Parathyroid adenoma (tissue), 2 donors: ENCODE measurements around the gene LY6G6F.

Source experiments
- H2AFZ ChIP-seq: fragments of 300-600 bp; sonication (generic); one replicate; pipeline ENCODE4 v1.7.0; 2017; ENCODE audit warnings: antibody characterized with exemption, mild to moderate bottlenecking
- H3K27ac ChIP-seq: fragments of 300-600 bp; sonication (generic); one replicate; pipeline ENCODE4 v1.7.0; 2017
- H3K27me3 ChIP-seq: fragments of 300-600 bp; sonication (generic); one replicate; pipeline ENCODE4 v1.7.0; 2017; ENCODE audit warnings: low read length; ENCODE audit not compliant: control insufficient read depth, insufficient read depth
- H3K36me3 ChIP-seq: fragments of 300-600 bp; sonication (generic); one replicate; pipeline ENCODE4 v1.7.0; 2017; ENCODE audit warnings: low read length; ENCODE audit not compliant: control insufficient read depth, insufficient read depth
- H3K4me1 ChIP-seq: fragments of 300-600 bp; sonication (generic); one replicate; pipeline ENCODE4 v1.7.0; 2017; ENCODE audit warnings: control low read depth
- H3K4me2 ChIP-seq: fragments of 300-600 bp; sonication (generic); one replicate; pipeline ENCODE4 v1.7.0; 2017; ENCODE audit warnings: low read length
- H3K4me3 ChIP-seq: fragments of 300-600 bp; sonication (generic); one replicate; pipeline ENCODE4 v1.7.0; 2017; ENCODE audit warnings: low read depth, low read length
- H3K79me2 ChIP-seq: fragments of 300-600 bp; sonication (generic); one replicate; pipeline ENCODE4 v1.7.0; 2017; ENCODE audit warnings: control low read depth
- H3K9ac ChIP-seq: fragments of 300-600 bp; sonication (generic); one replicate; pipeline ENCODE4 v1.7.0; 2017; ENCODE audit warnings: mild to moderate bottlenecking
- H3K9me3 ChIP-seq: fragments of 300-600 bp; sonication (generic); one replicate; pipeline ENCODE4 v1.7.0; 2017; ENCODE audit warnings: low read length; ENCODE audit not compliant: control insufficient read depth
- CTCF ChIP-seq: fragments of 300-600 bp; sonication (generic); IDR thresholded peaks from one replicate; pipeline ENCODE4 v1.7.0; 2017; ENCODE audit warnings: antibody characterized with exemption, mild to moderate bottlenecking
- donor health status: primary hyperparathyroidism.

LY6G6F gene

GRCh38 chr6:31712296-31712695, 5.6 kb downstream of the LY6G6F start:
- no peak overlapping the region for H2AFZ ChIP-seq
- H3K27ac ChIP-seq, result no peak overlapping the region
- no peak for TF ChIP-seq CTCF
- H3K4me2 ChIP-seq, result no peak overlapping the region
- H3K9ac ChIP-seq, result no peak overlapping the region
- H3K36me3 ChIP-seq, result no peaks in the 10 kb centered on the region
- H3K4me3 ChIP-seq, result no peak overlapping the region
- H3K4me1 ChIP-seq, result no peaks in the 10 kb centered on the region
- no peaks in the 10 kb centered on the region for H3K79me2 ChIP-seq
- no peaks in the 10 kb centered on the region for H3K27me3 ChIP-seq
- no peaks in the 10 kb centered on the region for H3K9me3 ChIP-seq

GRCh38 chr6:31713465-31713864, 6.8 kb downstream of the LY6G6F start:
- H2AFZ ChIP-seq, result no peak overlapping the region
- H3K27me3 ChIP-seq, result no peaks in the 10 kb centered on the region
- H3K4me2 ChIP-seq, result no peak overlapping the region
- no peak overlapping the region for H3K4me3 ChIP-seq
- H3K9me3 ChIP-seq, result no peaks in the 10 kb centered on the region
- H3K4me1 ChIP-seq, result peaks cover 9% of the 10 kb centered on the region
- TF ChIP-seq CTCF, result no peak
- H3K36me3 ChIP-seq, result no peaks in the 10 kb centered on the region
- H3K9ac ChIP-seq, result no peak overlapping the region
- no peak overlapping the region for H3K27ac ChIP-seq
- no peaks in the 10 kb centered on the region for H3K79me2 ChIP-seq

- no peaks in the 10 kb centered on the region for H3K9me3 ChIP-seq
- no peak overlapping the region for H3K27ac ChIP-seq
- no peak for TF ChIP-seq CTCF
Observed at GRCh38 chr6:31713991-31714684, 7.5 kb downstream of the LY6G6F start.

GRCh38 chr6:31715022-31715958, 8.6 kb downstream of the LY6G6F start, which contains the start of gene LY6G6D:
TSS of gene LY6G6D (plus strand) at chr6:31715348. CDS start at chr6:31715356, 8 bp downstream.
- TF ChIP-seq CTCF, result no peak
- no peak within 1 kb of the TSS for H3K4me2 ChIP-seq
- no peaks in the 10 kb centered on the region for H3K79me2 ChIP-seq
- H3K27me3 ChIP-seq, result no peaks in the 10 kb centered on the region
- H3K9ac ChIP-seq, result no peak within 1 kb of the TSS
- H3K27ac ChIP-seq, result no peak within 1 kb of the TSS
- H3K4me1 ChIP-seq, result peaks cover 14% of the 10 kb centered on the region
- no peaks in the 10 kb centered on the region for H3K36me3 ChIP-seq
- peak within 1 kb of the TSS; percentile 16 for H2AFZ ChIP-seq
- H3K9me3 ChIP-seq, result no peaks in the 10 kb centered on the region
- H3K4me3 ChIP-seq, result no peak within 1 kb of the TSS

More at GRCh38 chr6:31713991-31714684, 7.5 kb downstream of the LY6G6F start:
- H3K27me3 ChIP-seq, result no peaks in the 10 kb centered on the region
- H3K4me1 ChIP-seq, result peaks cover 14% of the 10 kb centered on the region
- H2AFZ ChIP-seq, result peak overlapping the region; percentile 16
- H3K4me3 ChIP-seq, result no peak overlapping the region
- no peaks in the 10 kb centered on the region for H3K79me2 ChIP-seq
- H3K9ac ChIP-seq, result no peak overlapping the region
- H3K4me2 ChIP-seq, result no peak overlapping the region
- H3K36me3 ChIP-seq, result no peaks in the 10 kb centered on the region
